ENCODE results near the gene PTPN3.

DNA sequence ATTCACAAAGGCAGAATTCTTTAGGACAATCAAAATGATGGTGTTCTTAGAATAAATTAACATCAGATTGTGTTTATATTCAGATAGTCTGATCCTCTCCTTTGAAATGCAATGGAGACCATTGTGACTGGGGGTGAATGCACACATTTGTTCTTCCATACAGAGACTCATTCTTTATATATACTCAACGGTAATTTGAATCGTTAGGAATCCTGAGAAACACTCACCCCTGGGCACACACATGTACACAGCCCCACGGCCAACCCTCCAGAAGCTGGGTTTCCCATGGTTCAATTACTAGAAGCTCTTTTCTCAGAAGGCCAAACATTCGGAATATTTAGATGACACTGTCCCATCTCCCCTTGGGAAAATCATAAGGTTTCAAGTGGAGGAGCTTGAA lies 119.8 kb downstream of the PTPN3 start:
- TF ChIP-seq POLR2A (IDR thresholded peaks at IDR 0.05; ENCODE audit: low read length) (no peak), ZFP36 (IDR thresholded peaks at IDR 0.05; ENCODE audit: borderline replicate concordance, partially characterized antibody) (no peak), BCL3 (IDR thresholded peaks at IDR 0.05) (no peak)
- TF ChIP-seq, protein P1, sequence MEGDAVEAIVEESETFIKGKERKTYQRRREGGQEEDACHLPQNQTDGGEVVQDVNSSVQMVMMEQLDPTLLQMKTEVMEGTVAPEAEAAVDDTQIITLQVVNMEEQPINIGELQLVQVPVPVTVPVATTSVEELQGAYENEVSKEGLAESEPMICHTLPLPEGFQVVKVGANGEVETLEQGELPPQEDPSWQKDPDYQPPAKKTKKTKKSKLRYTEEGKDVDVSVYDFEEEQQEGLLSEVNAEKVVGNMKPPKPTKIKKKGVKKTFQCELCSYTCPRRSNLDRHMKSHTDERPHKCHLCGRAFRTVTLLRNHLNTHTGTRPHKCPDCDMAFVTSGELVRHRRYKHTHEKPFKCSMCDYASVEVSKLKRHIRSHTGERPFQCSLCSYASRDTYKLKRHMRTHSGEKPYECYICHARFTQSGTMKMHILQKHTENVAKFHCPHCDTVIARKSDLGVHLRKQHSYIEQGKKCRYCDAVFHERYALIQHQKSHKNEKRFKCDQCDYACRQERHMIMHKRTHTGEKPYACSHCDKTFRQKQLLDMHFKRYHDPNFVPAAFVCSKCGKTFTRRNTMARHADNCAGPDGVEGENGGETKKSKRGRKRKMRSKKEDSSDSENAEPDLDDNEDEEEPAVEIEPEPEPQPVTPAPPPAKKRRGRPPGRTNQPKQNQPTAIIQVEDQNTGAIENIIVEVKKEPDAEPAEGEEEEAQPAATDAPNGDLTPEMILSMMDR (IDR thresholded peaks at IDR 0.05) = no peak
